ENCODE data around the gene TMEM235. TPM values are rescaled to one million over a fixed set of nuclear protein-coding genes. Genes with fewer than 3 reads are reported as not detected.
A peak's percentile ranks its signal among the peaks of the same experiment; 100 is the strongest.

Gene TMEM235
- total RNA-seq, 1 donor from 2014 or later = not detected

- no peaks in the 10 kb centered on the region for H3K36me3 Mint-ChIP-seq
- peaks cover 16% of the 10 kb centered on the region for H3K27me3 Mint-ChIP-seq (ENCODE audit: insufficient read depth, low read depth)
- H3K4me3 Mint-ChIP-seq = no peak overlapping the region
Measured at GRCh38 chr17:78289802-78290363, 58.5 kb downstream of the TMEM235 start.

More at GRCh38 chr17:78289802-78290363, 58.5 kb downstream of the TMEM235 start:
- no peaks in the 10 kb centered on the region for H3K9me3 Mint-ChIP-seq
- no peaks in the 10 kb centered on the region for H3K79me2 ChIP-seq (ENCODE audit: low read depth)
- no peaks in the 10 kb centered on the region for H3K36me3 ChIP-seq
- no peak overlapping the region for H3K4me3 ChIP-seq
- H3K4me2 ChIP-seq = no peak overlapping the region
- no peak overlapping the region for H3K9ac ChIP-seq
- H3K27me3 ChIP-seq = no peaks in the 10 kb centered on the region
- peak; percentile 89 for DNase-seq (ENCODE audit: low spot score)
- no peaks in the 10 kb centered on the region for H3K4me1 ChIP-seq
- H3F3A ChIP-seq (ENCODE audit: low read depth) = no peaks in the 10 kb centered on the region
- H2AFZ ChIP-seq (replicated peaks) = no peak overlapping the region
- TF ChIP-seq CTCF (IDR thresholded peaks at IDR 0.05) (peak; percentile 79), EZH2 (IDR thresholded peaks at IDR 0.05) (no peak)
- no peak overlapping the region for H3K27ac Mint-ChIP-seq
- no peaks in the 10 kb centered on the region for H3K9me3 ChIP-seq (ENCODE audit: low read depth)
- H3K4me1 Mint-ChIP-seq = no peaks in the 10 kb centered on the region
- no peaks in the 10 kb centered on the region for H4K20me1 ChIP-seq (ENCODE audit: low read depth)
- H3K27ac ChIP-seq = no peak overlapping the region

Small RNA genes within 50 kb of the gene (small RNA-seq; reads per million reads assigned to genes)
- gene AC087645.1 = not detected

Other genes starting within 250 kb of the TMEM235 start
- gene TMC6, start 102.9 kb upstream of the TMEM235 start, total RNA-seq (ENCODE audit: low replicate concordance) = 6.9 and 16.8 TPM in 2 replicates
- 0.09 TPM in 1 of 2 replicates, not detected in the other for gene TMC8, start 100.9 kb upstream of the TMEM235 start, total RNA-seq (ENCODE audit: low replicate concordance)
- gene C17orf99, start 85.2 kb upstream of the TMEM235 start, total RNA-seq (ENCODE audit: low replicate concordance) = not detected in 2 replicates
- gene SYNGR2, start 63.0 kb upstream of the TMEM235 start, total RNA-seq (ENCODE audit: low replicate concordance) = 6.2 and 19.8 TPM in 2 replicates
- gene TK1, start 44.6 kb upstream of the TMEM235 start, total RNA-seq (ENCODE audit: low replicate concordance) = 27.3 and 61.7 TPM in 2 replicates
- gene AFMID, start 44.3 kb upstream of the TMEM235 start, total RNA-seq (ENCODE audit: low replicate concordance) = 76.8 and 78.4 TPM in 2 replicates
- gene BIRC5, start 17.4 kb upstream of the TMEM235 start, total RNA-seq (ENCODE audit: low replicate concordance) = 144 and 169 TPM in 2 replicates
- gene SOCS3, start 128.4 kb downstream of the TMEM235 start, total RNA-seq (ENCODE audit: low replicate concordance) = 7.5 and 16.7 TPM in 2 replicates
- gene PGS1, start 147.0 kb downstream of the TMEM235 start, total RNA-seq (ENCODE audit: low replicate concordance) = 45.2 and 65.7 TPM in 2 replicates

Measured in neural progenitor cell (in vitro differentiated cells).